Measurements from ENCODE around the gene COX7B2. TPM values are rescaled to one million over a fixed set of nuclear protein-coding genes. Genes with fewer than 3 reads are reported as not detected.

The COX7B2 gene
- total RNA-seq, 4 donors from 2014 or later: not detected

DNA sequence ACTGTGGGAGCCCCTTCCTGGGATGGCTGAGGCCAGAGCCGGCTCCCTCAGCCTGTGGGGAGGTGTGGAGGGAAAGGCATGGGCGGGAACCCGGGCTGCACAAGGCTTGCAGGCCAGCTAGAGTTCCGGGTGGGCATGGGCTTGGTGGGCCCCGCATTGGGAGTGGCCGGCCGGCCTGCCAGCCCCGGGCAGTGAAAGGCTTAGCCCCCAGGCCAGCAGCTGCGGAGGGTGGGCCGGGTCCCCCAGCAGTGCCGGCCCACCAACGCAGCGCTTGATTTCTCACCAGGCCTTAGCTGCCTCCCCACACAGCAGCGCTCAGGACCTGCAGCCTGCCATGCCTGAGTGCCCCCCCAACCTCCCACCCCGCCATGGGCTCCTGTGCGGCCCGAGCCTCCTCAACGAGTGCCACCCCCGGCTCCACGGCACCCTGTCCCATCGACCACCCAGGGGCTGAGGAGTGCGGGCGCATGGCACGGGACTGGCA, 78.0 kb downstream of the COX7B2 start:
- H3K27ac ChIP-seq: no peak overlapping the region
- no peaks in the 10 kb centered on the region for H3K4me1 ChIP-seq
- DNase-seq (ENCODE audit: low spot score in 2 of 2): no peak
- H3K27me3 ChIP-seq: no peaks in the 10 kb centered on the region
- no peaks in the 10 kb centered on the region for H3K36me3 ChIP-seq
- TF ChIP-seq EP300 (IDR thresholded peaks at IDR 0.05) (no peak), POLR2A (IDR thresholded peaks at IDR 0.05) (no peak)
- TF ChIP-seq, protein P1, sequence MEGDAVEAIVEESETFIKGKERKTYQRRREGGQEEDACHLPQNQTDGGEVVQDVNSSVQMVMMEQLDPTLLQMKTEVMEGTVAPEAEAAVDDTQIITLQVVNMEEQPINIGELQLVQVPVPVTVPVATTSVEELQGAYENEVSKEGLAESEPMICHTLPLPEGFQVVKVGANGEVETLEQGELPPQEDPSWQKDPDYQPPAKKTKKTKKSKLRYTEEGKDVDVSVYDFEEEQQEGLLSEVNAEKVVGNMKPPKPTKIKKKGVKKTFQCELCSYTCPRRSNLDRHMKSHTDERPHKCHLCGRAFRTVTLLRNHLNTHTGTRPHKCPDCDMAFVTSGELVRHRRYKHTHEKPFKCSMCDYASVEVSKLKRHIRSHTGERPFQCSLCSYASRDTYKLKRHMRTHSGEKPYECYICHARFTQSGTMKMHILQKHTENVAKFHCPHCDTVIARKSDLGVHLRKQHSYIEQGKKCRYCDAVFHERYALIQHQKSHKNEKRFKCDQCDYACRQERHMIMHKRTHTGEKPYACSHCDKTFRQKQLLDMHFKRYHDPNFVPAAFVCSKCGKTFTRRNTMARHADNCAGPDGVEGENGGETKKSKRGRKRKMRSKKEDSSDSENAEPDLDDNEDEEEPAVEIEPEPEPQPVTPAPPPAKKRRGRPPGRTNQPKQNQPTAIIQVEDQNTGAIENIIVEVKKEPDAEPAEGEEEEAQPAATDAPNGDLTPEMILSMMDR (IDR thresholded peaks at IDR 0.05): no peak
- 96 to 99% methylated on average over 12 to 21 of the region's 24 CpGs for WGBS, 2 donors
- H3K4me3 ChIP-seq: no peak overlapping the region
- no peaks in the 10 kb centered on the region for H3K9me3 ChIP-seq

DNA sequence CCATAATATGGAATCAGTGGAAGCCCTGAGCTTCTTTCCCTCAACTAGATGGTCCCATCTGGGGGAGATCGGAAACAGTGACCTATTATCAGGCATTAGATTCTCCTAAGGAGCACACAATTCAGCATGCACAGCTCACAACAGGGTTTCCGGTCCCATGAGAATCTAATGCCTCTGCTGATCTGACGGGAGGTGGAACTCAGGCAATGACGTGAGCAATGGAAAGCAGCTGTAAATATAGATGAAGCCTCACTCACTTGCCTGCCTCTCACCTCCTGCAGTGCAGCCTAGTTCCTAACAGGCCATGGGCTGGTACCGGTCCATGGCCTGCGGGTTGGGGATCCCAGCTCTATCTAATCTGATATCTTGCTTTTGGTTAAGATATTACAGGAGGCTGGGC, 88.9 kb downstream of the COX7B2 start:
- TF ChIP-seq POLR2A (IDR thresholded peaks at IDR 0.05): no peak
- TF ChIP-seq EP300 (IDR thresholded peaks at IDR 0.05): no peak
- no peaks in the 10 kb centered on the region for H3K27me3 ChIP-seq
- H3K4me1 ChIP-seq: no peaks in the 10 kb centered on the region
- H3K9me3 ChIP-seq: peaks cover 0 to 3% (median 0%) of the 10 kb centered on the region in 4 donors
- 90 to 91% methylated on average over 6 of the region's 6 CpGs for WGBS, 2 donors
- H3K36me3 ChIP-seq: no peaks in the 10 kb centered on the region
- H3K4me3 ChIP-seq: no peak overlapping the region
- no peak for DNase-seq (ENCODE audit: low spot score in 2 of 2)
- H3K27ac ChIP-seq: no peak overlapping the region

DNA sequence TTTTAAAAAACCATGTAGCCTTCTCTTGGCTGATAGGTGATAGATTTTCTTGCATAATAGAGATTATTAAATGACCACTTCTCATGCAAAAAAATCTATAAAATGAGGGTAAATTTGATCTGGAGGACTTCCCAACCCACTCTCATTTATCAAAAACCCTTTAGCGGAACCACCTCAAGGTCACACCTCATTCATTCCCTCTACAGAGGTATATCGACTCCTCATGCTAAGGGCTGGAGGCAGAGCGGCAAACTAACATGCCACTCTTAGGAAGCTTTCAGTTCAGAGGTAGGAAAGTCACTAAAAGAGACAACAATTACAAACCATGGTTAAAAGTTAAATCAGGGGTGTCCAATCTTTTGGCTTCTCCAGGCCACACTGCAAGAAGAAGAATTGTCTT, 90.0 kb downstream of the COX7B2 start:
- Histone ChIP-seq H3K4me3 (no peak overlapping the region), H3K27me3 (no peaks in the 10 kb centered on the region), H3K4me1 (no peaks in the 10 kb centered on the region), H3K36me3 (no peaks in the 10 kb centered on the region), H3K27ac (no peak overlapping the region), H3K9me3 (no peaks in the 10 kb centered on the region)
- TF ChIP-seq, protein P1 (IDR thresholded peaks at IDR 0.05): no peak
- TF ChIP-seq EP300 (IDR thresholded peaks at IDR 0.05) (no peak), POLR2A (IDR thresholded peaks at IDR 0.05) (no peak)
- WGBS, 2 donors: 93 to 98% methylated on average over 3 of the region's 3 CpGs
- no peak for DNase-seq (ENCODE audit: low spot score in 2 of 2)

DNA sequence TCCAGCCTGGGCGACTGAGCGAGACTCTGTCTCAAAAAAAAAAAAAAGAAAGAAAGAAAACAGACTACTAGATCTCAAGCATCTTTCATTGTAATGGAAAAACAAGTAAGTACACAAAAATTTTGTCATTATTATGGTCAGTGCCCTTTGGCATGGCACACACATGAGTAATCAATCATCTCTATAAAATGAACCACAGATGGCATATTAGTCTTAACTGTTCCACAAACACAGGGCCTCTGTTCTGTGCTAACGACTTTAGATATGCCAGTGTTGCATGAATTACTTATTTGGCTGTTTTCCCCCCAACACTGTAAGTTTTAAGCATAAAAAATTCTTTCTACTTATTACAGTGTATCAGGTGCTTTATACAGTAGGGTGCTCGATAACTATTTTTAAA, 90.4 kb downstream of the COX7B2 start:
- Histone ChIP-seq H3K4me3 (no peak overlapping the region), H3K27ac (no peak overlapping the region), H3K9me3 (no peaks in the 10 kb centered on the region), H3K4me1 (no peaks in the 10 kb centered on the region), H3K36me3 (no peaks in the 10 kb centered on the region), H3K27me3 (no peaks in the 10 kb centered on the region)
- WGBS, 2 donors: 43 to 56% methylated on average over 4 of the region's 4 CpGs
- TF ChIP-seq POLR2A (IDR thresholded peaks at IDR 0.05): no peak
- TF ChIP-seq EP300 (IDR thresholded peaks at IDR 0.05): no peak
- TF ChIP-seq, protein P1 (IDR thresholded peaks at IDR 0.05): no peak
- DNase-seq (ENCODE audit: low spot score in 2 of 2): no peak

DNA sequence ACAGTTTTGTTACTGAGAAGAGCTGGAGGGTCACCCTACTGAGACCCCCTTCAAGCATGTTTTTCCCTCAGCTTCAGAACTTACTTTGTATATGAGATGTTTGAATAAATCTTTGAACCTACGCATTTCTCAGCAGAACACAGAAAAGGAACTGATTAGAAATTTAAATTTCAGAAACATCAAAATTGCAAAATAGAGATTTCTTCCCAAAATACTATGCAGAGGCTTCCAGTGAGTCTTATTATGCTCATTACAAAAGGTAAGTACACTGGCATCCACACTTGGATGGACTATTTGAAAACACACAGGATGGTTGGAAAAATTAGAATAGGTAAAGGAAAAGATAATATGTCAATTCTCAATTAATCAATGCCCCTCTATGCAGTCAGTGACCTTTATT, 91.2 kb downstream of the COX7B2 start:
- TF ChIP-seq, protein P1 (IDR thresholded peaks at IDR 0.05): no peak
- TF ChIP-seq POLR2A (IDR thresholded peaks at IDR 0.05): no peak
- TF ChIP-seq EP300 (IDR thresholded peaks at IDR 0.05): no peak
- no peaks in the 10 kb centered on the region for H3K36me3 ChIP-seq
- no peaks in the 10 kb centered on the region for H3K9me3 ChIP-seq
- no peak overlapping the region for H3K27ac ChIP-seq
- H3K4me1 ChIP-seq: no peaks in the 10 kb centered on the region
- H3K4me3 ChIP-seq: no peak overlapping the region
- WGBS, 2 donors: 91 to 98% methylated on average over 1 of the region's 1 CpG
- H3K27me3 ChIP-seq: no peaks in the 10 kb centered on the region
- DNase-seq (ENCODE audit: low spot score in 2 of 2): no peak

All from tibial nerve (tissue), 4 donors.